ENCODE data around the gene MIX23. TPM values are rescaled to one million over a fixed set of nuclear protein-coding genes. Genes with fewer than 3 reads are reported as not detected.

MIX23 gene
- total and polyA plus RNA-seq, 10 of the 15 experiments (the other 5 are each of a cell fraction or from before 2014, with no cell fraction given) = 30.0 to 176 (median 62.4) TPM

- TF ChIP-seq CHD4 (IDR thresholded peaks at IDR 0.05) (no peak), SMAD1 (IDR thresholded peaks at IDR 0.05; ENCODE audit: low read depth, partially characterized antibody) (no peak), SRF (IDR thresholded peaks at IDR 0.05; ENCODE audit: low read depth in 2 of 2, low read length in 2 of 2) (no peak), ATF7 (IDR thresholded peaks at IDR 0.05; ENCODE audit: low read depth) (no peak), FOXK2 (IDR thresholded peaks at IDR 0.05) (no peak)
- TF ChIP-seq, protein P1, sequence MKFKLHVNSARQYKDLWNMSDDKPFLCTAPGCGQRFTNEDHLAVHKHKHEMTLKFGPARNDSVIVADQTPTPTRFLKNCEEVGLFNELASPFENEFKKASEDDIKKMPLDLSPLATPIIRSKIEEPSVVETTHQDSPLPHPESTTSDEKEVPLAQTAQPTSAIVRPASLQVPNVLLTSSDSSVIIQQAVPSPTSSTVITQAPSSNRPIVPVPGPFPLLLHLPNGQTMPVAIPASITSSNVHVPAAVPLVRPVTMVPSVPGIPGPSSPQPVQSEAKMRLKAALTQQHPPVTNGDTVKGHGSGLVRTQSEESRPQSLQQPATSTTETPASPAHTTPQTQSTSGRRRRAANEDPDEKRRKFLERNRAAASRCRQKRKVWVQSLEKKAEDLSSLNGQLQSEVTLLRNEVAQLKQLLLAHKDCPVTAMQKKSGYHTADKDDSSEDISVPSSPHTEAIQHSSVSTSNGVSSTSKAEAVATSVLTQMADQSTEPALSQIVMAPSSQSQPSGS (IDR thresholded peaks at IDR 0.05; ENCODE audit: low read length) = no peak
- no peak overlapping the region for H3K4me3 ChIP-seq
- intact Hi-C loops (cut with micrococcal nuclease; ENCODE audit: unreplicated experiment) = no loop called here
- CTCF ChIA-PET = interaction anchor here (0.7 to 4.3 kb wide), 7 partner anchors 9 to 62 kb away, joined by 3 to 52 read pairs (median 4); partner anchors contain the start of gene MIX23
- H4K20me1 ChIP-seq (ENCODE audit: control insufficient read depth, insufficient read depth) = no peaks in the 10 kb centered on the region
- WGBS (ENCODE audit: insufficient coverage, insufficient replicate concordance, low lambda C conversion rate, missing lambda C conversion rate) = 97% methylated on average over 2 of the region's 2 CpGs
- H3K4me1 ChIP-seq (ENCODE audit: control insufficient read depth, insufficient read depth, low read length) = no peaks in the 10 kb centered on the region
- no peaks in the 10 kb centered on the region for H3K27me3 ChIP-seq (replicated peaks in 1 of 2; ENCODE audit: control insufficient read depth in 2 of 2, insufficient read depth in 2 of 2, low read length in 1 of 2)
- in situ Hi-C loops (cut with MboI) = no loop called here
- FAIRE-seq = no peak
- H2AFZ ChIP-seq (ENCODE audit: control insufficient read depth, low read depth, low read length) = no peak overlapping the region
- H3K27ac ChIP-seq (ENCODE audit: control insufficient read depth, insufficient read depth) = no peak overlapping the region
- RAD21 ChIA-PET (ENCODE audit: unreplicated experiment) = interaction anchor here (0.9 to 1.8 kb wide), 4 partner anchors 48 to 261 kb away, joined by 3 to 4 read pairs (median 3); no protein-coding TSS in a partner anchor
- no peak for ATAC-seq
- H3K9me3 ChIP-seq (replicated peaks; ENCODE audit: control insufficient read depth, insufficient read depth, low read length) = no peaks in the 10 kb centered on the region
- peaks cover 4 to 14% of the 10 kb centered on the region in 2 experiments for H3K36me3 ChIP-seq (ENCODE audit: control insufficient read depth in 2 of 2, insufficient read depth in 2 of 2, low read length in 1 of 2)
- BruUV-seq (replicated peaks) = no TSS peak
- no peak overlapping the region for H3K9ac ChIP-seq (ENCODE audit: control insufficient read depth, insufficient read depth, low read length)
- H3K79me2 ChIP-seq (ENCODE audit: control insufficient read depth, insufficient read depth, low read length) = no peaks in the 10 kb centered on the region
- SMC1A ChIA-PET (ENCODE audit: uncharacterized antibody, unreplicated experiment) = interaction anchor here (0.6 to 5.6 kb wide), 10 partner anchors 9 to 62 kb away, joined by 3 to 50 read pairs (median 6); partner anchors contain the start of genes FAM162A and MIX23
- POLR2A ChIA-PET = interaction anchor here (0.6 to 1.5 kb wide), 5 partner anchors 8 to 96 kb away, joined by 3 to 6 read pairs (median 3); no protein-coding TSS in a partner anchor
- no peak overlapping the region for H3K4me2 ChIP-seq (ENCODE audit: control insufficient read depth, insufficient read depth)
- DNase-seq (ENCODE audit: low read depth, low spot score) = no peak
These were observed 21.0 kb downstream of the MIX23 start for GRCh38 chr3:122362026-122362425.

Data from GM12878 (cell line).